SK-N-MC (cell line): ENCODE measurements around the gene CARD10.

ENCODE experiments used
- EZH2 ChIP-seq: fragments of 200-600 bp; sonication (generic); IDR thresholded peaks from one replicate; pipeline ENCODE4 v1.6.1; 2017; ENCODE audit warnings: antibody characterized with exemption
- POLR2AphosphoS5 ChIP-seq: IDR thresholded peaks from 2 replicates; pipeline ENCODE4 v1.6.1; 2012; ENCODE audit warnings: mild to moderate bottlenecking, low read depth, low read length, borderline replicate concordance

DNA sequence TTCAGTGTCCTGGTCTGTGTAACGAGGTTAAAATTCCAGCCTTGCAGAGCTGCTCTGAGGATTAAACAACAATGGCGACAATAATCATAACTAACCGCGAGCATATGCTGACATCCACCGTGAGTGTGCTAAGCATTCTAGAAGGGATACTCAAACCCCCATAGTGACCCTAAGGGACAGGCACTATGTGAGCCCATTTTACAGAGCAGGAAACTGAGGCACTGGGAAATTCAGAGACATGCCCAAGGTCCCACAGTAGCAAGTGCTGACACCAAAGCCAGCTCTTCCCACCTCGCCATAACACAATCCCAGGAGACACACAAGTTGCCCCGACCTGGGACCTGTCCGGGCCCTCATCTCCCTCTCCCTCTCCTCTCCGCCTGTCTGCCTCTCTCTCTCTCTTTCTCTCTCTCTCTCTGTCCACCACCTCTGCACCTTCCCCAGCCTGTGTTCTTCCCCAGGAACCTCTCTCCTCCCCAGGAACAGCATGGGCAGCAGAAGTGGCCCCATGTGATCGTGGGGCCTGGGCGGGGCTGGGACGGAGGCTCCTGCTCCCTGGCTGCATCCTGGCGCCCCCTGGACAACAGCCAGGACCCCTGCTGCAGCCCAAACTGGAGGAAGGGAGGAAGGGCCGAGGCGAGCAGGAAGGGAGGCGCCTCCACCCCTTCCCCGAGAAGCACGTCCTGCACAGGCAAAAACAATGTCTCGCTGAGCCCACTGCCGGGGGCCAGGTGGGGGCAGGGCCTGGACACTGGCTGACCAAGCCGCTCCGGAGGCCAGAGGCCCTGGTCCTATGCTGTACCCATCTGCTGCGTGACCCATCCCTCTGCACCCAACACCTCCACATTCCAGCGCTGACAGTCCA is 18.2 kb downstream of the CARD10 start:
- TF ChIP-seq POLR2AphosphoS5 = no peak
- TF ChIP-seq EZH2 = no peak
